ENCODE data around the gene BATF3. TPM values are rescaled to one million over a fixed set of nuclear protein-coding genes. Genes with fewer than 3 reads are reported as not detected.

The BATF3 gene
- total RNA-seq, 1 experiment from 2014 or later = 0.60 TPM

DNA sequence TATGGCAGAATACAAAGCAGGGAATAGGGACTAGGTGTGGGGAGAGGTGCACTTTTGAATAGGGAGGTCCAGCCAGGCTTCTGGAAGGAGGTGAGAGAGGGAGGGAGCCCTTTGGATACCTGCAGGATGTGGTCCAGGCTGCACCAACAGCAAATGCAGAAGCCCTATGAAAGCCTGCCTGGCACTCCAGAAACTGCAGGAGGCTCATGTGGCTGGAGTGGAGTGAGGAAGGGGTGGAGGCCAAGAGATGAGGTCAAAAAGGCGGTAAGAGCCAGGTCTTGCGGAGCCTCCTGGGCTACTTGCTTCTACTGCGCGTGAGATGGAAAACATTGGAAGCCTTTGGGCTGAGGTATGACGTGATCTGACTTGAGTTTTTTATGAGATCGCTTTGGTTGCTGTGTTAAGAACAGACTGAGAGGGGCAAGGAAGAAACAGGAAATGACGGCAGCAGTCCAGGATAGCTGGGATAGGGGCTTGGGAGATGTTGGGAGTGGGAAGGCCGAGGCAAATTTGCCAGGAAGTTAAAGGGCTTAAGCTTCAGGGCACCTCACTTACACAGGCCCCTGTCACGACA, 4.4 kb upstream of the BATF3 start:
- no peak for DNase-seq (ENCODE audit: low read depth)

DNA sequence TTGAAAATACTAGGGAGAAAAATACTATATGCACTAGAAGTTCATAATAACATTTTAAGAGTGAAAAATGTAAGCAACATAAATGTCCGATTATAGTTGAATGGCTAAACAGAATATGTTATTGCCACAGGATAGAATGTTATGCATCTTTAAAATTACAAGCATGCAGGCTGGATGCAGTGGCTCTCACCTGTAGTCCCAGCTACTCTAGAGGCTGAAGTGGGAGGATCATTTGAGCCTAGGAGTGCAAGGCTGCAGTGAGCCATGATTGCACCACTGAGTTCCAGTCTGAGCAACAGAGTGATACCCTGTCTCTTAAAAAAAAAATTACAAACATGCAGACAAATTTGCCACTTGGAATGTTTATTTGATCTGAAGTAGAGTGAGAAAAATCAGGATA, 3.0 kb upstream of the BATF3 start:
- DNase-seq (ENCODE audit: low read depth) = no peak

DNA sequence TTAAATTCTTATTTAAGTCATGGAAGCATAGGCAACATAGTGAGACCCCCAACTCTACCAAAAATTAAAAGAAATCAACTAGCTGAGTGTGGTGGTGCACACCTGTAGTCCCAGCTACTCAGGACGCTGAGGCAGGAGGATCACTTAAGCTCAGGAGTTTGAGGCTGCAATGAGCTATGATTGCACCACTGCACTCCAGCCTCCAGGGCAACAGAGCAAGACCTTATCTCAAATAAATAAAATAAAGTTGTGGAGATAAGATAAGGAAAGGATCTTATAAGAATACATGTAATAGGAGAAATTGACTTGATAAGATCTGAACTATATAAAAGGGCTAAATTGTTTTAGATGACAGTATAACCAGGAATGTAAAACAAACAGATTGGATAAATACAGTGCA, 2.3 kb upstream of the BATF3 start:
- DNase-seq (ENCODE audit: low read depth) = no peak

DNA sequence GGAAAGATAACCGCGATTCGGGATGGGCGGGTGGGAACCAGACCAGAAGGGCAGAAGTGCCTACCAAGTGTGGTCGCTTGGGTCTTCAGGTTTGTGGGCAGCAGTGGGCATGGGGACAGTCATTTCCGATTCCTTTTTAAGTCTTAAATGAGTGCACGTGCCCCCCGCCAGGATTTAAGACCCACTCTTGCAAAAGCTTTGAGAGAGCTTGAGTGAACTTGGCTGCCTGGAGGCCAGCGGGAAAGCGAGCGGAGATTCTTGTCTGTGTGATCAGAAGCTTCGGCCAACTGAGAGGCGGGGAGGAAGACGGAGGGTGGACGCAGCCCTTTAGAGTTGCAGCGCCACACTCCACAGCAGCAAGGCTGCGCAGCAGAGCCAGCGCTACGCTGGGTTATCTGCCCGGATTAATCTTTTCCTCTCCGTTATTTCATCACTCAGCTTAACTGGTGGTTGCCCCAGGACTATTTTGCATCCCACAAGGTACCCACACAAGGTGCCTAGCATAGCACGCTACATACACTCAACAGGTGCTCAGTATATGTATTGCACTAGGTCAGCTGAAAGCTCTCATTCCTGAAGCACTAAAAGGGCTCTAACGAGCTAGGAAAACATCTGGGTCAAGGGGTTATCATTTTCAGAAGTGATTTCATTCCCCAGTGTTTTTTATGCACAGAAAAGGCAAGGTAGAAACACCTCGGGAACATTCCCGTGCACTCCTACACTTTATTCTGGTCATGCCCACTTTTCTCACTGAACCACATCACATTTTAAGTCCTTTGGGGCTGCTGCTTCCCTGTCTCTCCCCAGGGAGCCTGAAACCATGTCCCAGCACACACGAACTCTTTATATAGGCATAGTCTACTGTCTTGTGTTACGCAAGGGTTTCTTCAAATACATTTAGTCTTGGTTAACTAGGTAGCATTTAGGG, 1.5 kb upstream of the BATF3 start:
- peak; percentile 57 for DNase-seq (ENCODE audit: low read depth)

DNA sequence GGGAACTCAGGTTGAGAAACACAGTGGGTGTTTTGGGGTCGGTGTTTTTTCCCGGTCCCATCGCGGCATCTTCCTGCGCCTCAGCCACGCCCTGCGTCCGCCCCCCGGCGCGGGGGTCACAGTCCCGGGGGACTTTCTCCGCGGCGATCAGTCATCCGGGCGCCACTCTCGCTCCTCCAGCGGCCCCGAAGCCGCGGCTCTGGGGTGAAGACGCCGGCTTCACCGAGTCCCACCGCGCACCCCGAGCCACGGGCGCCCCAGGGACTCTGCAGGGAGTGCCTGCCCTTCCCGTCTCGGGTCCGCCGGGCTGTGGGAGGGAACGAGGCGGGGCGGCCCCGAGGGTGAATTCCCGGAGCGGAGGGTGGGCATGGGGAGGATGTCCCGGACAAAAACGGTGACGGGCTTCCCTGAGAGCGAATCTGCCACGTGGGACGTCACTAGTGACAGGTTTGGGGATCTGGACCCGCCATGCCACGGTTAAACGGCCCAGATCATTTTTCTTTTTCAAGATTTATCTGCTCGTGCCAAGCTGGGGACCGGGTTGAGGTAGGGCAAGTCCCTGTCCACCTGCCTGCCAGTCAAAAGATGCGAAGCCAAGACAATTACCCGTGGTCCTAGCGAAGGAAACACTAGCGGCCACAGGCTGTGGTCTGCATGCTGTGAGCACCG, 717 bp upstream of the BATF3 start:
- DNase-seq (ENCODE audit: low read depth) = no peak

DNA sequence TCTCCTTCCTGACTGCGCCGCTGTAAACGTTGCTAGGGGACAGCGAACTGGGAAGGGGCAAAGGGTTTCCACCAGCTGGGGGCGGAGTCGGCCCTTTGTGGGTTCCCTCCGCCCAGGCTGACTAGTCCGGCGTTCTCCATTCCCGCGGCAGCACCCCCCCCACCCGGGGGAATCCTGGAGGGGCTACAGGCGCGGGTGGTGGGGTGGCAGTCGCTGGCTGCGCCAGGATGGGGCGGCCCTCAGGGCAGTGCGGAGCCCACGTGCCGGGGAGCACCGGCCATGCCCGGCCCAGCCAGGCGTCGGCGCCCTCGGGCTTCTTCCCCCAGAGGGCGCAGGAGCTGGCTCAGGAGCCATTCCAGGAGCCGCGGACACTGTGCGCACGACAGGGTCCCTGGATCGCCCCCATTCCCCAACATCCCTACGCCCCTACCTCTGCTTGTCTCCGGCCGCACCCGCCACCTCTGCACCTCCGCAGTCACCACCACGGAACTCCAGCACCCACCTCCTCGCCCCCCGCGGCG, 476 bp downstream of the BATF3 start:
- peak; percentile 15 for DNase-seq (ENCODE audit: low read depth)

DNA sequence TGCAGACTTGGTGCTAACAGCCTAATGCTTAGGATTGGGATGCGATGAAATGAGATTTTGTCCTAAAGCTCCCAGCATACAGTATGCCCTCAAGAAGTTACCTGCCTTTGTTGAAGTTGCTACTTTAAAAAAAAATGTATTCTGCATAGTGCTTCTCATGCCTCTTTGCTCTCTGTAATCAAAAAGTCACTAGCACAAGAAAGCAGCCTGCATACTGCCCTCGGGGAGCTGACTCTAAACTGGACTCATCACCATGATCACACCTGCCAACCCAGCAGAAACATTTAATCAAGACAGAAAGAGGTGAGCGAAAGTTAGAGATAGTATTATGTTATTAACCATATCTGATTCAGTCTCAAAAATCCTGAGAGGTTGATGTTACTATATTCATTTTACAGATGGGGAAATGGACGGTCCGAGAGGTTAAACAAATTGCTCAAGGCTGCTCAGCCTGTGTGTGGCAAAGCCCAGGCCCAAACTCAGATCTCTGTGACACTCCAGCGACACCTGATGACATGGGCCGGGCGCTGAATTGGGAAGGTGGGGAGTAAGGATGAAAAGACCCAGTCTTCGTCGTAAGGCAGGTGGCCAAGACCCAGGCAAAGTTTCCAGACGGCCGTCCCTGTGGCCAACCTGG, 1.1 kb downstream of the BATF3 start:
- DNase-seq (ENCODE audit: low read depth) = no peak

DNA sequence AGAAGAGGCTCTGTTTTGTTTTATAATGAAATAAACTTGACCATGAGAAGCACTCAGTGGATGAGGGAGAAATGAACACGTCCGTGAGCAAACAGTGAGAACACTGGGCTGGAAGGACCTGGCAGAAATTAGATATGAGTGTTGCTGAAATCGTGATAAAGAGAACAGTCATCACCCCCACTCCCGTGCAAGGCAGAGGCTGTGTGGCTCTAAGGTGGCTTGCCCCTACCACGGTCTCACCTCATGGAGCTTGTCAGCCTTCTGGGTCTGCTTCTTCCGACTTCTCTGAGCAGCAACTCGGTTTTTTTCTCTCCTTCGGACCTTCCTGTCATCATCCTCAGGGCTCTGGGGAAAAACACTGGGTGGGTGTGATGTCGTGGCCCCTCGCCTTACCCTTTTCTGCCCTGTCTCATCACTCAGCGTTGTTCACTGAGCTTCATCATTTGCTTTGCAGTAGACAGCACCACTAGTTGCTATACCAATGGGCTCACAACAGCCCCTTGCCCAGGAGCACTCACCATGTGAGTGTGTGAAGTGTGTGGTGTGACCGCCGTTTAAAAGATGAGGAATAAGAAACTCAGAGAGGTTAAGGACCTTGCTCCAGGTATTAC, 2.8 kb downstream of the BATF3 start:
- no peak for DNase-seq (ENCODE audit: low read depth)

DNA sequence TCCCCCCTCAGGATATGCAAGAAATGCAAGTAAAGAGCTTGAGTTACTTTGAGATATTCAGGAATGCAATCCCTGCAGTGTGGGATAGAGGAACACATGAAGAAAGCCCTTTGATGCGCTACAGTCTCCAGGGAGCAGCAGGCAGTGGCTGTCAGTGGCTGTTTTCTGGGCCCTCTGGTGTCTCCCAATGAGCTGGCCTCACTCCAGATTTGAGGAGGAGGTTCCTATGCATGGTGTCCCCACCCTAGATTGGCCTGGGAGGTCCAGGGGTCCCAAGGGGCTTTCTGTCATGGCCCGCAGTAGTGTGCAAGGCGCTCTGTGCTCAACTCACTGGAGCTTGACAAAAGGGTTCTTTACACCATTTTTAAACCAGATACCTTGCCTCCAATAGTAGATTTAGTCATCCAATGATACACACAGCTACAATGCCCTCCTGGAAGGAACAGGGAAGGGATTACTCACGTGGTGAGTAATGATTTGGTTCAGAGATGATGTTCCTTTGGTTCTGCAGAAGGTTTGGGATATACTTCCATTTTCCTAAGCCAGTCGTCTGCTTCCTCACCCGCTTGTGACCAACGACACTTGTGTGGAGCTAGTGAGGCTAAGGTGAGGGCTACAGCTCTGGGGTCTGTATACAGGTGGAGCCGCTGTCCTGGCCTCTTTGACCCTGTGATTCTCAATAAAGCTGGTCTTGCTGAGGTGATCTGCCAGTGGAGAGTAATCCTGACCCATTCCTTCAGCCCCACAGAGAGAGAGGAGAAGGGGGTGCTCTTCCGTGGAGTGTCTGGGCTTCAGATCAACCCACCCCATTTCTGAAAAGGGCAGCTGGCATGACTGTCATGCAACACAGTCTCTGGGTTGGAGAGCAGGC, 6.6 kb downstream of the BATF3 start:
- peak; percentile 75 for DNase-seq (ENCODE audit: low read depth)

DNA sequence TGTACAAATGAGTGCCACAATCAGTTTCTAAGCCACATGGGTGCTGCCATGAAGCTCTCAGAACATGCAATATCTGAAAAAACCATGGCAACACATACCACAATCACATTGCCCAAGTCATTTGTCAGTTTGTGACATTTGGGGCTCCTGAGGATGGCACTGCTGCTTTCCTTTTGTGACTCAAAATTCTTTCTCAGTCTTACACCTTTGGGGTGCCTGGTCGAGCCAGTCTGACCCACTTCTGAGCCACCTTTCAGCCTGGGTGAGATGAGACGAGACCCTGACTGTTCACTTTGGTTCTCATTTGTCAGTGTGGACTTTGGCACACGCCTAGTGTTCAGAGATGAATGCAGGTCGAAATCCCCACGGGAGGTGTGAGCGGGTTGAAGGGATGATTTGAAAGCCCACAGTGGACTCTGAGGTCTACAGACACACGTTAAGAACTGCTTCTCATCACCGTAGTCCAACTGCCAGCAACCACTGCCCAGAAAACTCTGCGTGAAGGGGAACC, 8.0 kb downstream of the BATF3 start:
- DNase-seq (ENCODE audit: low read depth) = no peak

DNA sequence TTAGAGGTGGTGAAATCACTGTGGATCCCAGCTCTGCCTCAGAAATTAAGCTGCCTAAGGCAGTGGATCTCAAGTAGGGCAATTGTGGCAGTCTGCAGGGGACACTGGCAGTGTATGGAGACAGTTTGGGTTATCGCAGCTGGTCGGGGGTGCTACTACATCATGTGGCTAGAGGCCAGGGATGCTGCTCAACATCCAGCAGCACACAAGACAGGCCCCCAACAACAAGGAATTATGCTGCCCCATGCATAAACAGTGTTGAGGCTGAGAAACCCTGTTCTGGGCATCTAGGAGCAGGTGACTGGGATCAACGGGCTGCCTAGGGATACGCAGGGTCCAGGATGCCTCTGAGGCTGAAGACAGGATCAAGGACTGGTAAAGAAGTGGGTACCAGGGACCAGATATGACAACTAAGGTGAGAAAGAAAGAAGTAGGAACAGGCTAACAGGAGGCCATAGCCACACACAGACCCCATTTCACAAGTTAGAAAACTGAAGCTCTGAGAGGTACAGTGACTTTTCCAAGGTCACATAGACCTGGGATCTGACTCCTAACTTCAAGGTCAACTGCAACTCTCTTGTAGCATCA, 8.7 kb downstream of the BATF3 start:
- DNase-seq (ENCODE audit: low read depth) = no peak

DNA sequence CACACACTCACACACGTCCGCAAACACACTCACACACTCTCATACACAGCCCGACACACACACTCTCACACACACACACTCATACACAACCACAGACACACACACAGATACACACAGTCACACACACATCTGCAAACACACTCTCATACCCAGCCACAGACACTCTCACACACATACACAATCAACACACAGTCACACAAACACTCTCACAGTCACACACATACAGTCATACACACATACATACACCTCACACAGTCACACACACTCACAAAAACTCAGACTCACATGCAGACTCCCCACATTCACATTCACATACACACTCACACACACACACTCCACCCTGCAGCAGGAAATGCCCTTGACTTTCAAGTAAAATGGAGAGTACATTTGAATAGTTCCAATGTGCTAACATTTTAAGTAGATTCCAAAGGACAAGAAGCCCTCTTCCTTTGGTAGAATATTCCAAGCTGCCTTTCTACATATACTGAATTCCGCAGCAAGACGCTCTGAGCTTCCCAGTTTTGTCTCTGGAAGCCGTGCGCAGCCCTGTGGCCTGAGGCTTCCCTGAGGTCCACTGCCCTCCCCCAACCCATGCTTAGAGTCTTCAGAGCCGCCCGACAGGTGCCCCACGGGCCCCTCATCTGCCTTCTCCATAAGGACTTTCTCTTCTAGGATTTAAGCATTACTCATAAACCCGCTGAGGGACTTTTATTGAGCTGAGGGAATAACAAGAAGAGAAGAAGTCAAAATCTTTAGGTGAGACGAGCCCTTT, 9.7 kb downstream of the BATF3 start:
- DNase-seq (ENCODE audit: low read depth) = no peak

DNA sequence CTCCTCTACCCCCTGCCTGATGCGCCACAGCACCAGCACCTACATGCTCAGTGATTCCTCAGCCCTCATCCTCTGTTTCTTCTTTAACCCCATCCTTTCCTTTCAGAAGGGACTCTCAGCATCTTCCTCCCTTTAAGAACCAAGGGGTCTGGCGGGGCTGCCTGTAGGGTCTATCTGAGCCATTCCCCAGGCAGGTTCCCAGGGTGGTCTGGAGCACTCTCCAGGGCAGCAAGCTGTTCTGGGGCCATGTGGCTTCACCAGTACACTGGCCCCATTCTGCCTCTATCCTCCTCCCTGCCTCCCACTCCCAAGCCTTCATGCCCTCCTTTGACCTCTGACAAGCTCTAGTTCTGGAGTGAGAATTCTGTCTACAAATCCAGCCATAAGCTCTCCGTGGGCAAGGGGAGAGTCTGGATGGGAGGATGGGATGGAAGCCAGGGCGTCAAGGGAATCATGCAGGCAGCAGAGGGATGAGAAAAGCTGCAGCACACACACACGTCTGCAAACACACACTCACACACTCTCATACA, 10.4 kb downstream of the BATF3 start:
- no peak for DNase-seq (ENCODE audit: low read depth)

DNA sequence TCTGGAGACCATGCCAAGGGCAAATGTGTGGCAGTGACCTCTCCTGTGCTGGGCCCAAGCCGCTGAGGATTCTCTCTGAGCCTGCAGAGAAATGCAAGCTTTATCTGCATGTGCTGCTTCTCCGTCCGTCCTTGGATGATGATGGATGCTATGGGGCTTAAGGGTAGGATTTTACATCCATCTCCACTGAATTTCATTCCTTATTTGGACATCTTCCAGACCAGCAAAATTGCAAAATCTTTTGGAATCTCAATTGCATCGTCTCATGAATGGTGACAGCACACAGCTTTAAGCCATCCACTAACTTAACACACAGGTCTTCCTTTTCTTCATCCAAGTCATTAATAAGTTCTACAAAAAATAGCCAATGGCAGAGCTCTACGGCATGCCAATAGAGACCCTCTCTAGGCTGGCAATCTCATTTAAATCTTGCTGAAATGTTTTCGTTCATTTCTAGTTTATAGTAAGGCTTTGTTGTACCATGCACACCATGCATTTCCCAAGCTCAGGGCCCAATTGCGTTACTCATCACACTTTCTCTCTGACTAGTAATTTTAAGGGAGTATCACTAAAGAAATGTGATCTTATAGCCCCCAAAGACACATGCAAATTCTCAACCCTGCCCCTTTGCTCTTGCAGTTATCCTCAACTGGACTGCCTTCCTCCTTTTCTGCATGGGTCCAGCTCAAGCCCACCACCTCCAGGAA, 11.1 kb downstream of the BATF3 start:
- DNase-seq (ENCODE audit: low read depth) = peak; percentile 44

DNA sequence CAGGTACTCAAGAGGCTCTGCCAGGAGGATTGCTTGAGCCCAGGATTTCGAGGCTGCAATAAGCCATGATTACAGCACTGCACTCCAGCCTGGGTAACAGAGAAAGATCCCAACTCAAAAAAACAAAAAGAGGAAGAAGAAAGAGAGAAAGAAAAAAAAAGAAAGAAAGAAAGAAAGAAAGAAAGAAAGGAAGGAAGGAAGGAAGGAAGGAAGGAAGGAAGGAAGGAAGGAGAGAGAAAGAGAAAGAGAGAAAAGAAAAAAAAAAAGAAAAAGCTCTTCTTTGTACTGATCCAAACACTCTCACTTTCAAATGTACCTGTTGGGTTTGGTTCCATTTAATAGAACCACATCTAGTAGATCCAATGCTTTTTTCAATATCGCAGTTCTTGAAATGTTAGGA, 11.8 kb downstream of the BATF3 start:
- no peak for DNase-seq (ENCODE audit: low read depth)

DNA sequence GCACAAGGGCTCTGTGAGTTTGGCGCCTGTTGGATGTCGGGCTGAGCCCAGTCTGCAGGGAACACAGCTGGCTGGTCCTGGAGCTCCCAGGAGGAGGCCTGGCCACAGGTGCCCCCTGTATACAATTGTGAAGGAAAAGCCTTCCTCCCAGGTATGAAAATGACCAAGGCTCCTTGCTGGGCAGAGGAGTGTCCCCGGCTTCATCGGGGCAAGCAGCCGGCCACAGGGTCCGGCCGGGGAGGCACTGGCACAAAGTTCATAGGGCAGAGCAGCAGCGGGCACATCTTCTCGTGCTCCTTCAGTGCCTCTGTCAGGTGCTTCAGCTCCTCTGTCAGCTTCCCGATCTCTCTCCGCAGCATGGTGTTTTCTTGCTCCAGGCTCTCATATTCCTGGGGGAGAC, 13.0 kb downstream of the BATF3 start:
- DNase-seq (ENCODE audit: low read depth) = no peak

DNA sequence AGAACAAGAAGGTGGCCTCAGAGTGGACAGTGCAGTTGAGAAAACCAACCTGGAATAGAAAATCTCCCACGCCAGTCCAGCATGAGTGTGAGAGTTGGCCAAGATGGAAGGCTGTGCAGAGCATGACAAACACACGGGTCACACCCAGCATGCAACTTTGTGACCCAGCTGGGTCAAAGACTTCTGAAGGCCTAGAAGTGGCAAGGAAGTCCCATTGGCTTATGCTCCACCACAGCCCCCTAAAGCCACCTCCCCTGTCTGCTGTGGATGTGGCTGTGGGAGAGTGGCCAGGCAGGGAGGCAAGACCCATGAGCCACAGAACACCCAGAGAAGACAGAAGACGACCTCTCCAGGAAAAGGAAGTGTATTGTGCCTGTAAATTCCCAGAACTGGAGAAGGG, 13.6 kb downstream of the BATF3 start:
- DNase-seq (ENCODE audit: low read depth) = no peak

DNA sequence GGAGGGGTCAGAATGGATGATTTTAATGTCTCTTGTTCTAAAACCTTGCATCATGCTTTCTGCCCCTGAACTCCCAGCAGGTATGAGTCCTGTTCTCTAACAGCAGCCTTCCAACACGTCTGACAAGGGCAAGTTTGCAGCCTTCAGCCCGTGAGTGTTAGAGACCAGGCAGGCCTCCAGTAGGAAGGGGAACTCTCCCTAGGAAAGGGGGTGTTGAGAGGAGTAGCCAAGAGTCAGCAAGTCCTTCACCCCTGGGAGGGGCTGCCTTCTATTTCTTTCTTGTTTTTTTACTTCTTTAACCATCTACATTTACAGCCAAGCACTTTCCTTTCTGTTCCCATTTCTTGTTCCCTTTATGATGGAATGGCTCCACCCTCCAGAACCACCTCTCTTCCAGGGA, 14.2 kb downstream of the BATF3 start:
- DNase-seq (ENCODE audit: low read depth) = no peak
